NCI-H526 treated with DMSO at 0.1 percent for 48 hours (cell line): ENCODE measurements around the gene LBH.

Experiments
- DNase-seq: peaks from one replicate; lab custom pipeline; 2025; lab: John Stamatoyannopoulos, UW

The LBH gene

GRCh38 chr2:30217644-30218337, 13.5 kb upstream of the LBH start:
- DNase-seq = peak; percentile 65

GRCh38 chr2:30218338-30218713, 13.0 kb upstream of the LBH start:
- no peak for DNase-seq

GRCh38 chr2:30218814-30219213, 12.5 kb upstream of the LBH start:
- no peak for DNase-seq

GRCh38 chr2:30219886-30220875, 11.2 kb upstream of the LBH start:
- DNase-seq = no peak

GRCh38 chr2:30221531-30221930, 9.8 kb upstream of the LBH start:
- no peak for DNase-seq

GRCh38 chr2:30222031-30222430, 9.3 kb upstream of the LBH start:
- DNase-seq = no peak

GRCh38 chr2:30222636-30223360, 8.5 kb upstream of the LBH start:
- no peak for DNase-seq

GRCh38 chr2:30223413-30223874, 7.9 kb upstream of the LBH start:
- no peak for DNase-seq

GRCh38 chr2:30224151-30224550, 7.2 kb upstream of the LBH start:
- DNase-seq = no peak

- DNase-seq = no peak
These were observed 6.1 kb upstream of the LBH start for GRCh38 chr2:30225131-30225762.

GRCh38 chr2:30226144-30227032, 4.9 kb upstream of the LBH start:
- DNase-seq = no peak

GRCh38 chr2:30229596-30229995, 1.7 kb upstream of the LBH start:
- DNase-seq = no peak

GRCh38 chr2:30230497-30231211, 680 bp upstream of the LBH start:
- DNase-seq = peak; percentile 17

GRCh38 chr2:30231996-30232800, 864 bp downstream of the LBH start:
- peak; percentile 26 for DNase-seq

GRCh38 chr2:30232801-30233130, 1.4 kb downstream of the LBH start:
- DNase-seq = no peak

GRCh38 chr2:30233271-30234009, 2.1 kb downstream of the LBH start:
- no peak for DNase-seq

GRCh38 chr2:30234180-30234971, 3.0 kb downstream of the LBH start:
- DNase-seq = no peak
